Measurements from ENCODE around the gene ICAM5.

DNA sequence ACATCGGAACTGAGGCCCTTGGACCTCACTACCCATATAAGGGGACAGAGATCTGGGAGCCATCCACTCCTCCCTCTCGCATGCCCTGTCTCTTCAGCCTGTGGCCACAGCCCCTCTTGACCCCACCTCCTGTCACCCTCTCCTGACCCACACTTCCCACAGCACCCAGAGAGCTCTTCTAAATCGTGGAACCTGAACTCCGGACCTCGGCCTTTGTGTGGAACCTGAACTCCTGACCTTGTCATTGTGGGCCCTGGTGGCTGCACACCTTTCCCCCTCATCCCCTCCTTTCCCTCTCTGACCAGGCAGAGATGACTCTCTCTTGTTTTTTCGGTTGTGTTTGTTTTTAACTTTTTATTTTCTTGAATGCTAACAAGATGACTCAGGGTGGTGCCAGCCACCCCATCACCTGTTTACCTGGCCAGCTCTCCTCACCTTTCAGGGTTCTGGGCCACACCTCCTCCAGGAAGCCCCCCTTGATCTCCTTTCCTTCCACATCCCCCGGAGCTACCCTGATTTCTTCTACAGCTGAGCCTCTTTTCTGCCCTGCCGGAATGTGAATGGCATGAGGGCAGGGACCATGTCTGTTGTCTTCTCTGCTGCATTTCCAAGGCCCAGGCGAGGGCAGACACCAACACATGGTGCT, 32.7 kb upstream of the ICAM5 start:
- TF ChIP-seq EZH2 (IDR thresholded peaks at IDR 0.05), result no peak
- no peak for TF ChIP-seq POLR2AphosphoS5 (IDR thresholded peaks at IDR 0.05; ENCODE audit: borderline replicate concordance, low read depth, low read length)

All from SK-N-MC (cell line).